OCI-LY1 (cell line): Measurements from ENCODE around the gene IGFN1.

Experiments used
- H2AFZ ChIP-seq: fragments of 200-600 bp; sonication (generic), shearing (Covaris generic); 2 replicates; pipeline ENCODE4 v1.6.0; 2014; ENCODE audit warnings: antibody characterized with exemption, mild to moderate bottlenecking, low read length
- H3F3A ChIP-seq: fragments of 200-600 bp; sonication (generic), shearing (Covaris generic); 2 replicates; pipeline ENCODE4 v1.6.0; 2014; ENCODE audit warnings: mild to moderate bottlenecking, antibody characterized with exemption, low read length, moderate library complexity; ENCODE audit not compliant: insufficient read depth
- H3K27ac ChIP-seq: fragments of 200-600 bp; sonication (generic); 2 replicates; pipeline ENCODE4 v1.5.1; 2014; ENCODE audit warnings: low read length, mixed run types, mild to moderate bottlenecking, low read depth; ENCODE audit not compliant: poor library complexity, severe bottlenecking
- H3K27me3 ChIP-seq: fragments of 200-600 bp; sonication (generic); 2 replicates; pipeline ENCODE4 v1.6.0; 2014; ENCODE audit warnings: antibody characterized with exemption, mild to moderate bottlenecking, low read length, moderate library complexity; ENCODE audit not compliant: insufficient read depth
- H3K36me3 ChIP-seq: fragments of 200-600 bp; sonication (generic); 2 replicates; pipeline ENCODE4 v1.6.1; 2014; ENCODE audit warnings: mild to moderate bottlenecking, antibody characterized with exemption, low read length, moderate library complexity, mixed read lengths; ENCODE audit not compliant: insufficient read depth
- H3K4me1 ChIP-seq: fragments of 200-600 bp; sonication (generic); 2 replicates; pipeline ENCODE4 v1.5.1; 2014; ENCODE audit warnings: mild to moderate bottlenecking, low read length, moderate library complexity; ENCODE audit not compliant: insufficient read depth, severe bottlenecking
- H3K4me2 ChIP-seq: fragments of 200-600 bp; sonication (generic), shearing (Covaris generic); 2 replicates; pipeline ENCODE4 v1.6.1; 2014; ENCODE audit warnings: low read length
- H3K4me3 ChIP-seq: fragments of 200-600 bp; sonication (generic); 2 replicates; pipeline ENCODE4 v1.5.1; 2014; ENCODE audit warnings: low read length, low read depth, mild to moderate bottlenecking, mixed read lengths; ENCODE audit not compliant: poor library complexity, severe bottlenecking
- H3K79me2 ChIP-seq: fragments of 200-600 bp; shearing (Covaris generic); 2 replicates; pipeline ENCODE4 v1.6.1; 2016; ENCODE audit warnings: mixed run types, low read length, mixed read lengths; ENCODE audit not compliant: insufficient read depth
- H3K9ac ChIP-seq: fragments of 200-600 bp; sonication (generic), shearing (Covaris generic); 2 replicates; pipeline ENCODE4 v1.6.1; 2014; ENCODE audit warnings: mild to moderate bottlenecking, low read length, mixed read lengths
- H3K9me2 ChIP-seq: fragments of 200-600 bp; sonication (generic), shearing (Covaris generic); 2 replicates; pipeline ENCODE4 v1.6.1; 2014; ENCODE audit warnings: low read depth, mild to moderate bottlenecking, low read length, mixed read lengths
- H3K9me3 ChIP-seq: fragments of 200-600 bp; shearing (Covaris generic); 2 replicates; pipeline ENCODE4 v1.6.1; 2014; ENCODE audit warnings: low read length, mixed read lengths
- H4K20me1 ChIP-seq: fragments of 200-600 bp; sonication (generic), shearing (Covaris generic); 2 replicates; pipeline ENCODE4 v1.6.0; 2016; ENCODE audit warnings: mild to moderate bottlenecking, low read length; ENCODE audit not compliant: insufficient read depth
- EZH2 ChIP-seq: fragments of 200-600 bp; sonication (generic), shearing (Covaris generic); IDR thresholded peaks from 2 replicates; pipeline ENCODE4 v1.8.0; 2017; ENCODE audit warnings: borderline replicate concordance, mixed run types, mild to moderate bottlenecking, antibody characterized with exemption, low read length, moderate library complexity, mixed read lengths
- TF ChIP-seq, protein P1 (sequence below): fragments of 200-600 bp; sonication (generic), shearing (Covaris generic); IDR thresholded peaks from 2 replicates; pipeline ENCODE4 v1.5.1; 2017; ENCODE audit warnings: mild to moderate bottlenecking, antibody characterized with exemption, low read length, moderate library complexity, mixed read lengths

IGFN1 gene

DNA sequence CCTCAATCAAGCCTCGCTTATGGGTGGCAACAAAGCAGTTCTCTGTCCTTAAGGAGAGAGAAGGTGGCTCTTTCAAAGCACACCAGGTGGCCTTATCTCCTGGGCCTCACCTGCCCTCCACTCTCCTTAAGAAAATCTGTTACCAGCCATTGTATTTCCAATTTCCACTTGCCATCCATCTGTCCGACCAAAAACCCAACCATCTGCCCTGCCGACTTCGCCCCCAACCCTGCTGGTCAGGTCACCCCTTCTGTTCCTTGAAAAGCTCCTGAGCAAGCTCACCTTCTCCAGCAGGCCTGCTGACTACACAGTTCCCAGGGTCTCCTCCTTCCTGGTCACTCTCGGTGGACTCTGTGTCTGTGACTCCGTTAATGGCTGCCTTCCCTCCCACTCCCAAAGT lies 619 bp upstream of the IGFN1 start:
- Histone ChIP-seq H3K4me1 (no peaks in the 10 kb centered on the region), H3K9me2 (no peaks in the 10 kb centered on the region), H3K79me2 (no peaks in the 10 kb centered on the region), H3K9me3 (no peaks in the 10 kb centered on the region), H2AFZ (no peak overlapping the region), H3F3A (no peaks in the 10 kb centered on the region), H3K9ac (no peak overlapping the region), H3K27ac (no peak overlapping the region), H3K4me2 (no peak overlapping the region), H3K27me3 (0 out of 2 replicates have a peak, but pooled peaks cover 4% of the 10 kb centered on the region), H3K36me3 (no peaks in the 10 kb centered on the region), H4K20me1 (no peaks in the 10 kb centered on the region), H3K4me3 (no peak overlapping the region)
- TF ChIP-seq, protein P1, sequence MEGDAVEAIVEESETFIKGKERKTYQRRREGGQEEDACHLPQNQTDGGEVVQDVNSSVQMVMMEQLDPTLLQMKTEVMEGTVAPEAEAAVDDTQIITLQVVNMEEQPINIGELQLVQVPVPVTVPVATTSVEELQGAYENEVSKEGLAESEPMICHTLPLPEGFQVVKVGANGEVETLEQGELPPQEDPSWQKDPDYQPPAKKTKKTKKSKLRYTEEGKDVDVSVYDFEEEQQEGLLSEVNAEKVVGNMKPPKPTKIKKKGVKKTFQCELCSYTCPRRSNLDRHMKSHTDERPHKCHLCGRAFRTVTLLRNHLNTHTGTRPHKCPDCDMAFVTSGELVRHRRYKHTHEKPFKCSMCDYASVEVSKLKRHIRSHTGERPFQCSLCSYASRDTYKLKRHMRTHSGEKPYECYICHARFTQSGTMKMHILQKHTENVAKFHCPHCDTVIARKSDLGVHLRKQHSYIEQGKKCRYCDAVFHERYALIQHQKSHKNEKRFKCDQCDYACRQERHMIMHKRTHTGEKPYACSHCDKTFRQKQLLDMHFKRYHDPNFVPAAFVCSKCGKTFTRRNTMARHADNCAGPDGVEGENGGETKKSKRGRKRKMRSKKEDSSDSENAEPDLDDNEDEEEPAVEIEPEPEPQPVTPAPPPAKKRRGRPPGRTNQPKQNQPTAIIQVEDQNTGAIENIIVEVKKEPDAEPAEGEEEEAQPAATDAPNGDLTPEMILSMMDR = no peak
- no peak for TF ChIP-seq EZH2

DNA sequence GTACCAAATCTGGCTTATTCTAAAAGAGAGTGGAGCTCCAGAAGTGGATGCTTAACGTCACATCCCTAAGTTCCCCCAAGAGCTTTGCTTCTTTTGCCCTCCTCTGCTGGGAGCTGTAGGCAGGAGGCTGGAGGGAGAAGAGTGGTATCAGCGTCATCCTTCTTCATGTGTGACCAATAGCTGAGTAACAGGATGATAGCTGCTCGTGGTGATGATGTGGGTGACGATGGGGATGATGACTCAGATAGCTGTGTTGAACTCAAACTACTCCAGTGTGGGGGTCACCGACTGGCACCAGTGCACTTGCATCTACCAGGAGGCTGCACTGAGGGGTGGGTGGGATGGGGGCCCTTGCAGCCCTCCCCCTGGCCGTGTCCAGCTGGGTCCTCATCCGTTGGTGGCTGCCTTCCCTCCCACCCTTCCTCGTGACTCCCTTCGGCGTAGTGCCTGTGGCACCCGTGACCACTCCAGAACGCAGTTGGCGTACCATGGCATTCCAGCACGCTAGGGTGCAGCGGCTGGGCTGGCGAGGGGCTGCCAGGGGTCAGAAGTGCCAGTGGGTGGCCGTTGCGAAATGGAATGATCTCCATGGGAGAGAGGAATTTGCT lies 1.1 kb downstream of the IGFN1 start:
- TF ChIP-seq EZH2 = no peak
- TF ChIP-seq, protein P1 = no peak
- H3K79me2 ChIP-seq = no peaks in the 10 kb centered on the region
- no peak overlapping the region for H3K4me2 ChIP-seq
- H4K20me1 ChIP-seq = no peaks in the 10 kb centered on the region
- H3K36me3 ChIP-seq = no peaks in the 10 kb centered on the region
- H3K9ac ChIP-seq = no peak overlapping the region
- H2AFZ ChIP-seq = no peak overlapping the region
- no peak overlapping the region for H3K4me3 ChIP-seq
- no peaks in the 10 kb centered on the region for H3K9me2 ChIP-seq
- no peak overlapping the region for H3K27ac ChIP-seq
- H3K9me3 ChIP-seq = no peaks in the 10 kb centered on the region
- no peaks in the 10 kb centered on the region for H3K4me1 ChIP-seq
- H3F3A ChIP-seq = no peaks in the 10 kb centered on the region
- H3K27me3 ChIP-seq = no peaks in the 10 kb centered on the region

DNA sequence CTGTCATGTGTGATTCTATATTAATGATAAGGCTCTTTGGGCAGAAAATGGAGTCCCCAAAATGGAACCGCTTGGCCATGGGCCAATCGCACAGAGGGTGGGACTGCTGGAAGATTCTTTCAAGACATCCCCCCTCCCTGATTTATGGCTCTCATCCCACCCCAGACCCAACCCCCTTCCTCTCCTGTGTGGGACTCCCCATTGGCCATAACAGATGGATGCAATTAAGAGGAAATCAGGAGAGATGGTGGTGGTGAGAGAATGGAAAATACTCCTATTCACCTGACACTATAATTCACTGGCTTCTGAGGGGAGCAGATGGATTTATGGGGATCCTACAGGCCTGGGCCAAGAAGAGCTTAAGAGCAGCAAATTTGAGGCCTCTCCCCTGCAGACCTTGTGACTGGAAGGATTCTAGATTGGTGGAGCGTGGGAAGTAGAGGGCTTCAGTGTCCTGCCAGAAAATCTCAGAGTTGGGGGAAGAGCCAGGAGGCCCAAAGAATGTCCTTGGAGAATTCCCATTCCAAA lies 1.7 kb downstream of the IGFN1 start:
- Histone ChIP-seq H3K27ac (no peak overlapping the region), H3K36me3 (no peaks in the 10 kb centered on the region), H3K4me3 (no peak overlapping the region), H3F3A (no peaks in the 10 kb centered on the region), H4K20me1 (no peaks in the 10 kb centered on the region), H3K9ac (no peak overlapping the region), H3K9me2 (no peaks in the 10 kb centered on the region), H3K9me3 (no peaks in the 10 kb centered on the region), H3K27me3 (no peaks in the 10 kb centered on the region), H3K79me2 (no peaks in the 10 kb centered on the region), H2AFZ (no peak overlapping the region), H3K4me1 (no peaks in the 10 kb centered on the region), H3K4me2 (no peak overlapping the region)
- TF ChIP-seq, protein P1 = no peak
- TF ChIP-seq EZH2 = no peak
